ENCODE results near the gene FSHR. TPM values are rescaled to one million over a fixed set of nuclear protein-coding genes. Genes with fewer than 3 reads are reported as not detected.

Gene FSHR
- total RNA-seq, 1 donor from 2014 or later: not detected

GRCh38 chr2:48984922-48985321, 169.4 kb downstream of the FSHR start:
- DNase-seq (ENCODE audit: extremely low spot score, unreplicated experiment): no peak
- peaks cover 4% of the 10 kb centered on the region for H3K27me3 Mint-ChIP-seq
- no peak overlapping the region for H3K27ac Mint-ChIP-seq
- peaks cover 6% of the 10 kb centered on the region for H3K4me1 Mint-ChIP-seq (ENCODE audit: unreplicated experiment)
- peaks cover 5% of the 10 kb centered on the region for H3K9me3 Mint-ChIP-seq
- H3K4me3 Mint-ChIP-seq: no peak overlapping the region
- TF ChIP-seq CTCF (conservative IDR thresholded peaks at IDR 0.05): no peak
- no peaks in the 10 kb centered on the region for H3K36me3 Mint-ChIP-seq

GRCh38 chr2:48983551-48983950, 170.8 kb downstream of the FSHR start:
- peaks cover 5% of the 10 kb centered on the region for H3K9me3 Mint-ChIP-seq
- peaks cover 4% of the 10 kb centered on the region for H3K27me3 Mint-ChIP-seq
- H3K4me3 Mint-ChIP-seq: no peak overlapping the region
- no peaks in the 10 kb centered on the region for H3K36me3 Mint-ChIP-seq
- no peak for TF ChIP-seq CTCF (conservative IDR thresholded peaks at IDR 0.05)
- no peak for DNase-seq (ENCODE audit: extremely low spot score, unreplicated experiment)
- H3K4me1 Mint-ChIP-seq (ENCODE audit: unreplicated experiment): peaks cover 3% of the 10 kb centered on the region
- no peak overlapping the region for H3K27ac Mint-ChIP-seq

- Mint-ChIP-seq H3K9me3 (peaks cover 5% of the 10 kb centered on the region), H3K36me3 (no peaks in the 10 kb centered on the region), H3K27ac (no peak overlapping the region), H3K4me1 (ENCODE audit: unreplicated experiment) (peaks cover 1% of the 10 kb centered on the region), H3K27me3 (peaks cover 4% of the 10 kb centered on the region), H3K4me3 (no peak overlapping the region)
- DNase-seq (ENCODE audit: extremely low spot score, unreplicated experiment): no peak
- TF ChIP-seq CTCF (conservative IDR thresholded peaks at IDR 0.05): no peak
These were observed 171.4 kb downstream of the FSHR start for GRCh38 chr2:48982887-48983435.

GRCh38 chr2:48980846-48981245, 173.5 kb downstream of the FSHR start:
- no peak overlapping the region for H3K27ac Mint-ChIP-seq
- H3K9me3 Mint-ChIP-seq: peaks cover 5% of the 10 kb centered on the region

GRCh38 chr2:48979691-48980090, 174.6 kb downstream of the FSHR start:
- Mint-ChIP-seq H3K36me3 (no peaks in the 10 kb centered on the region), H3K27ac (no peak overlapping the region), H3K9me3 (peaks cover 5% of the 10 kb centered on the region), H3K4me1 (ENCODE audit: unreplicated experiment) (peaks cover 4% of the 10 kb centered on the region), H3K4me3 (no peak overlapping the region), H3K27me3 (peaks cover 8% of the 10 kb centered on the region)
- no peak for TF ChIP-seq CTCF (conservative IDR thresholded peaks at IDR 0.05)
- DNase-seq (ENCODE audit: extremely low spot score, unreplicated experiment): no peak

More at GRCh38 chr2:48980846-48981245, 173.5 kb downstream of the FSHR start:
- peaks cover 7% of the 10 kb centered on the region for H3K27me3 Mint-ChIP-seq
- DNase-seq (ENCODE audit: extremely low spot score, unreplicated experiment): no peak
- H3K36me3 Mint-ChIP-seq: no peaks in the 10 kb centered on the region
- H3K4me3 Mint-ChIP-seq: no peak overlapping the region
- no peak for TF ChIP-seq CTCF (conservative IDR thresholded peaks at IDR 0.05)
- peaks cover 4% of the 10 kb centered on the region for H3K4me1 Mint-ChIP-seq (ENCODE audit: unreplicated experiment)

- Mint-ChIP-seq H3K9me3 (peaks cover 5% of the 10 kb centered on the region), H3K36me3 (no peaks in the 10 kb centered on the region), H3K4me1 (ENCODE audit: unreplicated experiment) (peaks cover 4% of the 10 kb centered on the region), H3K27ac (no peak overlapping the region), H3K27me3 (peaks cover 8% of the 10 kb centered on the region), H3K4me3 (no peak overlapping the region)
- TF ChIP-seq CTCF (conservative IDR thresholded peaks at IDR 0.05): no peak
- no peak for DNase-seq (ENCODE audit: extremely low spot score, unreplicated experiment)
These were observed 176.2 kb downstream of the FSHR start for GRCh38 chr2:48978131-48978530.

Data from type B pancreatic cell (in vitro differentiated cells).